ENCODE data around the gene MECR.
"Not testable (repeated sequence)": the region's sequence is repeated elsewhere in the genome, so short reads cannot be mapped to it uniquely, and the experiment has no call there.

The MECR gene

GRCh38 chr1:29224356-29224837 lies 6.3 kb downstream of the MECR start:
- H3K27me3 ChIP-seq = no peaks in the 10 kb centered on the region
- intact Hi-C loops (cut with DNase I; ENCODE audit: low total_unique reads) = no loop called here
- no peaks in the 10 kb centered on the region for H3K9me3 ChIP-seq
- H3K4me3 ChIP-seq = no peak overlapping the region
- TF ChIP-seq CTCF (IDR thresholded peaks at IDR 0.05) = no peak
- DNase-seq = no peak
- H3K27ac ChIP-seq = no peak overlapping the region
- H3K36me3 ChIP-seq = peaks cover 0 to 44% (median 31%) of the 10 kb centered on the region in 3 donors
- H3K4me1 ChIP-seq = peaks cover 0 to 6% (median 0%) of the 10 kb centered on the region in 4 donors

- intact Hi-C loops (cut with DNase I; ENCODE audit: low total_unique reads) = no loop called here
- no peaks in the 10 kb centered on the region for H3K27me3 ChIP-seq
- DNase-seq = no peak
These were observed 7.2 kb downstream of the MECR start for GRCh38 chr1:29223521-29223920.

GRCh38 chr1:29222686-29223085 lies 8.0 kb downstream of the MECR start:
- no peaks in the 10 kb centered on the region for H3K27me3 ChIP-seq
- no peak for DNase-seq
- no peaks in the 10 kb centered on the region for H3K4me1 ChIP-seq
- H3K36me3 ChIP-seq = peaks cover 0 to 59% (median 31%) of the 10 kb centered on the region in 3 donors
- no peaks in the 10 kb centered on the region for H3K9me3 ChIP-seq
- TF ChIP-seq CTCF (IDR thresholded peaks at IDR 0.05) = no peak
- H3K27ac ChIP-seq = no peak overlapping the region
- no peak overlapping the region for H3K4me3 ChIP-seq
- intact Hi-C loops (cut with DNase I; ENCODE audit: low total_unique reads) = no loop called here

More at GRCh38 chr1:29223521-29223920, 7.2 kb downstream of the MECR start:
- Histone ChIP-seq H3K36me3 (peaks cover 0 to 53% (median 31%) of the 10 kb centered on the region in 3 donors), H3K4me1 (no peaks in the 10 kb centered on the region), H3K27ac (no peak overlapping the region), H3K9me3 (no peaks in the 10 kb centered on the region), H3K4me3 (no peak overlapping the region)
- TF ChIP-seq CTCF (IDR thresholded peaks at IDR 0.05) = no peak

- H3K36me3 ChIP-seq = peaks cover 0 to 60% (median 31%) of the 10 kb centered on the region in 3 donors
- H3K27ac ChIP-seq; intact Hi-C loops (cut with DNase I; ENCODE audit: low total_unique reads); H3K27me3 ChIP-seq; DNase-seq; H3K4me1 ChIP-seq; H3K4me3 ChIP-seq; H3K9me3 ChIP-seq: not testable (repeated sequence)
These were observed 8.5 kb downstream of the MECR start for GRCh38 chr1:29222260-29222659.

- TF ChIP-seq CTCF (IDR thresholded peaks at IDR 0.05) = no peak
- no peak overlapping the region for H3K4me3 ChIP-seq
- H3K27ac ChIP-seq = no peak overlapping the region
- DNase-seq = no peak
- intact Hi-C loops (cut with DNase I; ENCODE audit: low total_unique reads) = no loop called here
- peaks cover under 1 to 64% (median 31%) of the 10 kb centered on the region in 3 donors for H3K36me3 ChIP-seq
- H3K9me3 ChIP-seq = no peaks in the 10 kb centered on the region
- H3K27me3 ChIP-seq = no peaks in the 10 kb centered on the region
- H3K4me1 ChIP-seq = no peaks in the 10 kb centered on the region
These were observed 9.4 kb downstream of the MECR start for GRCh38 chr1:29221296-29221695.

GRCh38 chr1:29218223-29218622 lies 12.5 kb downstream of the MECR start:
- Histone ChIP-seq H3K9me3 (no peaks in the 10 kb centered on the region), H3K27ac (no peak overlapping the region), H3K36me3 (peaks cover 18 to 67% (median 39%) of the 10 kb centered on the region in 3 donors), H3K4me1 (no peaks in the 10 kb centered on the region), H3K4me3 (no peak overlapping the region), H3K27me3 (no peaks in the 10 kb centered on the region)
- TF ChIP-seq CTCF (IDR thresholded peaks at IDR 0.05) = no peak
- DNase-seq = no peak
- intact Hi-C loops (cut with DNase I; ENCODE audit: low total_unique reads) = no loop called here

Data from tibial artery (tissue), 4 donors.